Left renal pelvis (tissue), 4 donors: ENCODE measurements around the gene RFX8. TPM values are rescaled to one million over a fixed set of nuclear protein-coding genes. Genes with fewer than 3 reads are reported as not detected.
"Not testable (repeated sequence)": the region's sequence is repeated elsewhere in the genome, so short reads cannot be mapped to it uniquely, and the experiment has no call there.

Experiments used
- DNase-seq, 4 donors: peaks; one replicate each; pipeline ENCODE4 v3.0.0-alpha.2; 2013; ENCODE audit warnings: low read depth in 4 of 4, low spot score in 3 of 4
- polyA plus RNA-seq, 4 donors: library from polyadenylated mRNA; unstranded; fragments of 120-200 nt; gene quantifications; one replicate each; pipeline ENCODE4 v1.2.1, GENCODE V29; 2013; ENCODE audit not compliant: insufficient read length in 4 of 4

The RFX8 gene
- polyA plus RNA-seq, 4 donors: 0.67 to 1.5 (median 0.98) TPM

GRCh38 chr2:101355401-101356054, 119.4 kb downstream of the RFX8 start:
- no peak for DNase-seq

GRCh38 chr2:101354420-101355311, 120.2 kb downstream of the RFX8 start:
- DNase-seq: no peak

GRCh38 chr2:101352631-101353030, 122.3 kb downstream of the RFX8 start:
- DNase-seq: not testable (repeated sequence)

- DNase-seq: no peak
Measured at GRCh38 chr2:101351207-101351606, 123.7 kb downstream of the RFX8 start.

GRCh38 chr2:101349893-101350662, 124.8 kb downstream of the RFX8 start:
- DNase-seq: no peak

- no peak for DNase-seq
Measured at GRCh38 chr2:101348883-101349282, 126.0 kb downstream of the RFX8 start.

Other genes starting within 250 kb of the RFX8 start
- gene CNOT11, start 222.2 kb downstream of the RFX8 start, polyA plus RNA-seq: 10 to 100 TPM; 36.3 to 61.6 (median 57.6) TPM
- gene RNF149, start 166.4 kb downstream of the RFX8 start, polyA plus RNA-seq: 10 to 100 TPM; 37.0 to 64.6 (median 43.7) TPM
- gene CREG2, start 87.6 kb downstream of the RFX8 start, polyA plus RNA-seq: under 1 TPM; 0.49 to 0.93 (median 0.67) TPM
- 10 to 100 TPM; 73.6 to 94.1 (median 79.8) TPM for gene MAP4K4, start 222.6 kb upstream of the RFX8 start, polyA plus RNA-seq